ENCODE measurements around the gene CC2D1B.

DNA sequence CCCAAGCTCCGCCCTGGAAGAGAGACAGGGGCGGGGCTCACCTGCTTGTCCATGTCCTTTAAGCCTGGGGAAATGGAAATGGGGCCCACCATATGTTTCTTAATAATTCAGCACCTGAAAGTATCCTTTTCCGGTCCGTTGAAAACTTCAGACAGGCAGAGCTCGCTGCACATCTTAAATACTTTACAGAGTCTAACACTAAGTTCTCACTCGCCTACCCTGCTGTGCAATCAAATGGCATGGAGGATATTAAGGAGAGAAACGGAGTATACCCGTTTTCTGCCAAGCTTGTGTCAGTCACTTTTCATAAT, 467 bp upstream of the CC2D1B start:
- TF ChIP-seq, protein P1, sequence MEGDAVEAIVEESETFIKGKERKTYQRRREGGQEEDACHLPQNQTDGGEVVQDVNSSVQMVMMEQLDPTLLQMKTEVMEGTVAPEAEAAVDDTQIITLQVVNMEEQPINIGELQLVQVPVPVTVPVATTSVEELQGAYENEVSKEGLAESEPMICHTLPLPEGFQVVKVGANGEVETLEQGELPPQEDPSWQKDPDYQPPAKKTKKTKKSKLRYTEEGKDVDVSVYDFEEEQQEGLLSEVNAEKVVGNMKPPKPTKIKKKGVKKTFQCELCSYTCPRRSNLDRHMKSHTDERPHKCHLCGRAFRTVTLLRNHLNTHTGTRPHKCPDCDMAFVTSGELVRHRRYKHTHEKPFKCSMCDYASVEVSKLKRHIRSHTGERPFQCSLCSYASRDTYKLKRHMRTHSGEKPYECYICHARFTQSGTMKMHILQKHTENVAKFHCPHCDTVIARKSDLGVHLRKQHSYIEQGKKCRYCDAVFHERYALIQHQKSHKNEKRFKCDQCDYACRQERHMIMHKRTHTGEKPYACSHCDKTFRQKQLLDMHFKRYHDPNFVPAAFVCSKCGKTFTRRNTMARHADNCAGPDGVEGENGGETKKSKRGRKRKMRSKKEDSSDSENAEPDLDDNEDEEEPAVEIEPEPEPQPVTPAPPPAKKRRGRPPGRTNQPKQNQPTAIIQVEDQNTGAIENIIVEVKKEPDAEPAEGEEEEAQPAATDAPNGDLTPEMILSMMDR (conservative IDR thresholded peaks at IDR 0.05; ENCODE audit: low read depth in 2 of 2) = no peak
- TF ChIP-seq ZNF331 (CRISPR knock-in tag; IDR thresholded peaks at IDR 0.05; ENCODE audit: low read depth) (no peak), EZH2phosphoT487 (IDR thresholded peaks at IDR 0.05; ENCODE audit: unreplicated experiment) (no peak), CREB1 (CRISPR knock-in tag; IDR thresholded peaks at IDR 0.05; ENCODE audit: low read depth) (no peak), POLR2AphosphoS5 (IDR thresholded peaks at IDR 0.05; ENCODE audit: low read depth) (no peak), EZH2 (IDR thresholded peaks at IDR 0.05; ENCODE audit: low read depth, unreplicated experiment) (no peak)
- TF ChIP-seq, protein P2, sequence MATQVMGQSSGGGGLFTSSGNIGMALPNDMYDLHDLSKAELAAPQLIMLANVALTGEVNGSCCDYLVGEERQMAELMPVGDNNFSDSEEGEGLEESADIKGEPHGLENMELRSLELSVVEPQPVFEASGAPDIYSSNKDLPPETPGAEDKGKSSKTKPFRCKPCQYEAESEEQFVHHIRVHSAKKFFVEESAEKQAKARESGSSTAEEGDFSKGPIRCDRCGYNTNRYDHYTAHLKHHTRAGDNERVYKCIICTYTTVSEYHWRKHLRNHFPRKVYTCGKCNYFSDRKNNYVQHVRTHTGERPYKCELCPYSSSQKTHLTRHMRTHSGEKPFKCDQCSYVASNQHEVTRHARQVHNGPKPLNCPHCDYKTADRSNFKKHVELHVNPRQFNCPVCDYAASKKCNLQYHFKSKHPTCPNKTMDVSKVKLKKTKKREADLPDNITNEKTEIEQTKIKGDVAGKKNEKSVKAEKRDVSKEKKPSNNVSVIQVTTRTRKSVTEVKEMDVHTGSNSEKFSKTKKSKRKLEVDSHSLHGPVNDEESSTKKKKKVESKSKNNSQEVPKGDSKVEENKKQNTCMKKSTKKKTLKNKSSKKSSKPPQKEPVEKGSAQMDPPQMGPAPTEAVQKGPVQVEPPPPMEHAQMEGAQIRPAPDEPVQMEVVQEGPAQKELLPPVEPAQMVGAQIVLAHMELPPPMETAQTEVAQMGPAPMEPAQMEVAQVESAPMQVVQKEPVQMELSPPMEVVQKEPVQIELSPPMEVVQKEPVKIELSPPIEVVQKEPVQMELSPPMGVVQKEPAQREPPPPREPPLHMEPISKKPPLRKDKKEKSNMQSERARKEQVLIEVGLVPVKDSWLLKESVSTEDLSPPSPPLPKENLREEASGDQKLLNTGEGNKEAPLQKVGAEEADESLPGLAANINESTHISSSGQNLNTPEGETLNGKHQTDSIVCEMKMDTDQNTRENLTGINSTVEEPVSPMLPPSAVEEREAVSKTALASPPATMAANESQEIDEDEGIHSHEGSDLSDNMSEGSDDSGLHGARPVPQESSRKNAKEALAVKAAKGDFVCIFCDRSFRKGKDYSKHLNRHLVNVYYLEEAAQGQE (IDR thresholded peaks at IDR 0.05; ENCODE audit: unreplicated experiment) = no peak
